ENCODE results near the gene NR6A1.

NR6A1 gene

DNA sequence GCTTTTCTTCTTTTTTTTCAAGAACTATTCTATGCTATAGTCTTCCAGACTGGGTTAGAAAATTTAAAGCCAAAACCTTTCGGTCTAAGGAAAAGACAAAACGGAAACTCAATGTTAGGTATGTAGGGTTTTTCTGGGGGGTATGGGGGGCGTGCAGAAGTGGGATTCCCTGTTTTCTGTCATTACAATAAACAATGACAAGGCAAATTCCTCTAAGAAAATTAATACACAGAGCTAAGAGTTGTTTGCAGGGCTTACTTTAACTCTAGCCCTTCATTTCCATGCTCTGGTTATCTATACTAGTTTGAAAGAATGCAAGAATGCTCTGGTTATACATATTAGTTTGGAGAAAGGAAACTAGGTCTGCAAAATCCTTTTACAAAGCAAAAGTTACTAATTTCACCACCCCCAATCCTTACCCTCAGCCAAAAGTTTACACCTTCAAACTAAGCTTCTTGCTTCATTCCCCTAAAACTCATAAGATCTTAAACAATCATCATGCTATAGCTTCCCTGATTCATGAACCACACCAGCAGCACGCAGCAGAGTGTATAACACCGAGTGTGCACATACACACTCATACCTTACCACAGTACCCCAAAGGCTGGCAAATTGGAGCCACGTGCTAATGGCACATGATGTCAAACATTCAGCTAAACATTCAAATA lies 174.8 kb downstream of the NR6A1 start:
- DNase-seq (ENCODE audit: insufficient read length, low spot score) (no peak), FAIRE-seq (no peak)

DNA sequence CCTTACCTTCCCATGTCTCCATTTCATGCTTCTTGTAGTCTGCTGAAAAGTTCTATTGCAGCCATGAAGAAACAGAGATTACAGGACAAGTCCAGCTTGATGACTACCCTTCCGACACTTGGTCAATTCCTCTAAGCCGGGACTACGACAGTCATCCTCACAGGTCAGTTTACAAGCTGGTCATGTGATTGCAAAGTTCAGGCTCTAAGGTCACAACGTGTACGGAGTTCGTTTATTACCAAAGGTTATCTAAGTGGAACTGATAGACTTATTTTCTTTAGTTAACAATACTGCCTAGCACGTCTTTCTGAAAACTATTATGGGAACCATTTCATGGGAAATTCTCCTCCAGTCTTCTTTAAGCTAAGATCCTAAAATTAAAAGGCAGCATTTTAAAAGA lies 175.4 kb downstream of the NR6A1 start:
- no peak for FAIRE-seq
- TF ChIP-seq, protein P1, sequence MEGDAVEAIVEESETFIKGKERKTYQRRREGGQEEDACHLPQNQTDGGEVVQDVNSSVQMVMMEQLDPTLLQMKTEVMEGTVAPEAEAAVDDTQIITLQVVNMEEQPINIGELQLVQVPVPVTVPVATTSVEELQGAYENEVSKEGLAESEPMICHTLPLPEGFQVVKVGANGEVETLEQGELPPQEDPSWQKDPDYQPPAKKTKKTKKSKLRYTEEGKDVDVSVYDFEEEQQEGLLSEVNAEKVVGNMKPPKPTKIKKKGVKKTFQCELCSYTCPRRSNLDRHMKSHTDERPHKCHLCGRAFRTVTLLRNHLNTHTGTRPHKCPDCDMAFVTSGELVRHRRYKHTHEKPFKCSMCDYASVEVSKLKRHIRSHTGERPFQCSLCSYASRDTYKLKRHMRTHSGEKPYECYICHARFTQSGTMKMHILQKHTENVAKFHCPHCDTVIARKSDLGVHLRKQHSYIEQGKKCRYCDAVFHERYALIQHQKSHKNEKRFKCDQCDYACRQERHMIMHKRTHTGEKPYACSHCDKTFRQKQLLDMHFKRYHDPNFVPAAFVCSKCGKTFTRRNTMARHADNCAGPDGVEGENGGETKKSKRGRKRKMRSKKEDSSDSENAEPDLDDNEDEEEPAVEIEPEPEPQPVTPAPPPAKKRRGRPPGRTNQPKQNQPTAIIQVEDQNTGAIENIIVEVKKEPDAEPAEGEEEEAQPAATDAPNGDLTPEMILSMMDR (IDR thresholded peaks at IDR 0.05; ENCODE audit: insufficient read depth, missing control alignments) = no peak

More for the DNA sequence above, 174.8 kb downstream of the NR6A1 start:
- TF ChIP-seq, protein P1 (IDR thresholded peaks at IDR 0.05; ENCODE audit: insufficient read depth, missing control alignments) = no peak

DNA sequence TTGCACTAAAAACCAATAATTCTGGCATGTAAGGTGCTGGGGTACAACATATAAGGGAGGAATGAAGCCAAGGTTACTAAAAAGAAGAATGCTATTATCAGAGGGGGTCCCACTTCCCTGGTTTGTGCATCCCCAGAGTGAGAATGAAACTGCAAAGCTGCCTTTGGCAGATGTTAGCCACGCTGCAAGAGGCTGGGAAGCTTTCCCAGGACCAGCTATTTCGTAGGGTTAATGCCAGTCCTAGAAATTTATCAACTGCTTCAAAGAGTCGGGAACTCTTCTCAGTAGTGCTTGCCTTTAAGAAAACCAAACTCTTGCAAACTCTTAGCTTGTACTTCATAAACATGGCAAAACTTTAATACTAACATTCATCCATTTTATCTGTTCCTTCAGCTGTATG lies 176.4 kb downstream of the NR6A1 start:
- TF ChIP-seq, protein P1 (IDR thresholded peaks at IDR 0.05; ENCODE audit: insufficient read depth, missing control alignments) = no peak
- FAIRE-seq = no peak
- DNase-seq (ENCODE audit: insufficient read length, low spot score) = no peak

More for the DNA sequence above, 175.4 kb downstream of the NR6A1 start:
- DNase-seq (ENCODE audit: insufficient read length, low spot score) = no peak

DNA sequence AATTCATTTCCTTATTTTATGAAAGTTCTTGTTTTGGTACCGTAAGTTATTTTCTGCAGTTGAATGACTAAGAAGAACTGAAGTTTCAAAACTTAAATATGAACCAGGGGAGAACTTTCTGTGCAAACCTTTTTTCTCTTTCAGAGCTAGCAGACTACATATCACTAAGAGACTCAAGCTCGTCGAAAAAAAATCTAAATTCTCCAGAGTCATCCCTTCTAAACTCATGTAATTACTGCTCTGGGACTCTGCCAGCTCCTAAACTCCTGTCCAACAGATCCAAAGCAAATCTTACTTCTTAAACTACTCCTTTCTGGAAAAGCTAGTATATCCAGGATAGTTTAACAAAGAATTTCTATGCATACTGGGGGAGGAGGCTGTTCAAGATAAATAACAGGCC lies 176.9 kb downstream of the NR6A1 start:
- TF ChIP-seq, protein P1 (IDR thresholded peaks at IDR 0.05; ENCODE audit: insufficient read depth, missing control alignments) = no peak
- DNase-seq (ENCODE audit: insufficient read length, low spot score) = no peak
- no peak for FAIRE-seq

DNA sequence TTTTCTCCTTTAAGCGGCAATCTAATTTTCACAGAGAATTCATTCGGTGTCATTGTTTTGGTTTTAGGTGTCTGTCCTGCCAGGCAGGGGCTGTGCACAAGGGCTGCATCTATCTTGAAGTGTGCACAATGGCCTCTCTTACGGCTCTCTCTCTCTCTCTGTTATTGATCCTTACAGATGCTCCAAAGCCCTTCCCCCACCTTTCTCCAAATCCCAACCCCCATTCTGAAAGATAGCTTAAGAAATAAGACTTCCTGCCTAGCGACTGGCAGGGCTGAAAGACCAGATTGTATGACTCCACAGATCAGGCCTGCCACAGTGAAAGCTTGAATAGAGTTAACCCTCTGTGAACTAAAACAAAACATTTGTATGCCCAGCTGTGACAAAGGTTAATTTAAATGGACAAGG lies 177.5 kb downstream of the NR6A1 start:
- DNase-seq (ENCODE audit: insufficient read length, low spot score) (no peak), FAIRE-seq (no peak)
- TF ChIP-seq, protein P1 (IDR thresholded peaks at IDR 0.05; ENCODE audit: insufficient read depth, missing control alignments) = no peak

DNA sequence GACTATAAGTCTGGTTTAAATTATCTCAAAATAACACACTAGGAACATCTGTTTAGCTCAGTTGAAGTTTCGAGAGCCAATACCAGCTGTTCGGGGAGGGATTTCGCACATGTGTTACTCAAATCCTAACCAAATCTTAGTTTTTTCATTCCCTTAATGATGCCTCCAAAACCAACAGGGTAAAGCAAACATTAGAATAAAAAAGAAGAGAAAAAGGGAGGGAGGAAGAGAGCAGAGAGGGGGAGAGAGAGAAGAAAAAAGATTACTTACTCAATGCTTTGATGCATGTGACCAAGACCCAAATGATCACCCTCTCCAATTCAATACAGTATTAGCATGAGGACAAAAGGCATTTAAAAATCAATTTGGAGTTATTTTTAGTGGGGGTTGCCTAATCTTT lies 177.9 kb downstream of the NR6A1 start:
- TF ChIP-seq, protein P1 (IDR thresholded peaks at IDR 0.05; ENCODE audit: insufficient read depth, missing control alignments) = no peak
- FAIRE-seq = no peak
- no peak for DNase-seq (ENCODE audit: insufficient read length, low spot score)

DNA sequence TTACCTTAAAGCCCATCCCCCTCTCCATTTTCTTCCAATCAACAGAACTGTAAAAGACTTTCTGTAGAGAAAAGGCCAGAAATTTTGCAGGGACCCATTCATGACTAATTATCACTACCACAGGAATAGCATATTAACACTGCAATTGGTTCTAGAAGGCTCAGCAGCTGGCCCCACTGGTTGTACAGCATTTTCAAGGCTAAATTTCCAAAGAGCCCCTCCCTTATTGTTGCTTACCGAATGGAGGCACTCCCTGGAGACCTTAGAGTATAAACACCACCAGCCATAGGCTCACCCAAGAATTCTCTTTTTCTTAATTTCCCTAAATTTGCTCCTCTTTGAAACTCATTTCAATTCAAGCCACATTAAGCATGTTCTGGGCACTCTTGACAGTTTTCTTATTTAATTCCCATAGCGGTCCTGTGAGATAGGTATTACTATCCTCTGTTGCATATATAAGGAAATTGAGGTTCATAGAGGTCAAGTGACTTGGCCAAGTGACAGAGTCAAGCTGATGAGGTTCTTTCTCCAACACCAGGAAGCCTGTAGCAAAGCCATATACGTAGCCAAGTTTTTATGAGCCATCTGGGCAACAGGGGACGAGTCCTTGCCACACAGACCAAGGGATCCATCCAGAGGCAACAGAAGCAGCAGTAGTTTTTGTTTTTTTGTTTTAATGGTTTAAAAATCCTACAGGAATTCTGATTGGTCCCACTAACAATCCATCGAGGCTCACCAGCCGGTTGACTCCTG lies 180.0 kb downstream of the NR6A1 start:
- no peak for FAIRE-seq
- TF ChIP-seq, protein P1 (IDR thresholded peaks at IDR 0.05; ENCODE audit: insufficient read depth, missing control alignments) = no peak
- no peak for DNase-seq (ENCODE audit: insufficient read length, low spot score)
